Inflammatory macrophage treated with lipopolysaccharide for 1 hour (primary cell): ENCODE results near the gene CAMK2D.

Experiments used
- DNase-seq, 2 donors: peaks; one replicate each; pipeline ENCODE4 v3.0.0-alpha.2; 2020 to 2022

The CAMK2D gene

GRCh38 chr4:113762186-113763028, 869 bp upstream of the CAMK2D start:
- DNase-seq = peak; percentile 97 to 100

- peak; percentile 48 to 56 for DNase-seq
Observed at GRCh38 chr4:113760795-113761619, 531 bp downstream of the CAMK2D start.

GRCh38 chr4:113760094-113760794, 1.3 kb downstream of the CAMK2D start:
- DNase-seq = peak in 1 of 2 donors; percentile 21

DNA sequence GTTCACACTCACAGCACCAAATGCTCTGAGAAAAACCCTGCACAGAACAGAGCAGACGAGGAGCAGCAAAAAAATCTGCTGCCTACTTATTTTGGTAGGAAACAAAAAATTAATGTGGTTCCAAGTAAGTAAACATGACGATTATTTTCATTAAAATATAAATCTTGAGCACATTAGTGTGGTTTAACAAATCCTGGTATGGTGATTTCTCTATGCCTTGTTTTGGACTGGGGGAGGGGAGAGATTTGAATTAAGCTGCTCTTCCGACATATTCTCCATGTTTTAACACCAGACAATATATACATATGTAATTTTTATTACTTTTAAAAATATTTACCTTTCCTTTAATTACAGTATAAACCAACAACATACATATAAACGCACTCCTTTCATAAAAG, 1.8 kb downstream of the CAMK2D start:
- DNase-seq = no peak

- no peak for DNase-seq
Observed at GRCh38 chr4:113758372-113758771, 3.2 kb downstream of the CAMK2D start.

- no peak for DNase-seq
Observed at GRCh38 chr4:113757486-113757885, 4.1 kb downstream of the CAMK2D start.

- DNase-seq = peak in 1 of 2 donors; percentile 26
Observed at GRCh38 chr4:113756005-113756410, 5.5 kb downstream of the CAMK2D start.

GRCh38 chr4:113750734-113751133, 10.8 kb downstream of the CAMK2D start:
- no peak for DNase-seq

DNA sequence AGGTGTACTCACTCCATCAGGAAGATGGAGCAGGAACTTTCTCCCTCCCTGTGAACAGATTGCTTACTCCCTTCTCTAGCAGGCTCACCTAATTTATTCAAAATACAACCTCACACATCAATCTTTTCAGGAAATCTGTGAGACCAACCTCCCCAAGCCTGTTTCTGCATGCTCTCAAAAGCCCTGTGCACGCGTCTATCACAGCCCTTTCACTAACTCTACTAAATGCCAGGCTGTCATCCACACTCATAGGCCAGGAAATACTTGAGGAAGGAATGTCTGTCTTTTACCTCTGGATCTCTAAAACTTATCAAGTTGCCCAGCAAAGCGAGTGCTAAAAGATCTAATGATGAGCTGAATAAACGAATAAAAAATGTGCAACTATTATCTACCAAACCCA, 11.2 kb downstream of the CAMK2D start:
- DNase-seq = no peak

DNA sequence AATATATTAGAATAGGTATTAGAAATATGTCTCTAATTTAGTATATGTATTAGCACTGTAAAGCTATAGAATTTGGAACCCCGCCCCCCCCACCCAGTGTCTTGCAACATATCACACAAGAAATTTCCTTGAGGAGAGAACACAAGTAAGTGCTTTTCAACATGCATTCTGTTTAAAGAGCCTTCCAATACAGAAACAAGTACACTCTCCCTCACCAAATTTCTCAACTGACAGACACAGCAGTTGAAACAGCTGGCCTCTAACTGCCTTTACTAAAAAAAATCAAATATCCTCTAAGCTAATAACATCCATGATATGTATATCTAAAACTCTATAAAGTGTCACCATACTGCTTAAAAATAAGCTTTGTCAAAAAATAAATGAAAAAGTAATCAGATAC, 12.4 kb downstream of the CAMK2D start:
- no peak for DNase-seq

DNA sequence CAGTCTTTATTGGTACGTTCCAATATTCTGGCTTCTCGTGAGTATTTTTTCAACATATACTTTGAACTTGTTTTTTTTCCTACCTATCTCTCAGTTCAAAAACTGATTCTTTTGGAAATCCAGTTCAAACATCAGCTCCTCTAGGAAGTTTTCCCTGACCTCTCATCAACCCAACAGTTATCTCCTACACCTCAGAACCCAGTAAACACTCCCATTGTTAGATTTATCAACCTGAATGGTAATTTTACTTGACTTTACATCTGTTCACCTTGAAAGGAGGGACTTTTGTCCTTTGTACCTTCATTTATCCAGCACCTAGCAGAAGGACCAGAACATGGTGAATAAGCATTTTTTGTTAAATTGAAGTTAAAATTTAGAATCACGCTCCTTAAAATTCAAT, 13.6 kb downstream of the CAMK2D start:
- DNase-seq = no peak

DNA sequence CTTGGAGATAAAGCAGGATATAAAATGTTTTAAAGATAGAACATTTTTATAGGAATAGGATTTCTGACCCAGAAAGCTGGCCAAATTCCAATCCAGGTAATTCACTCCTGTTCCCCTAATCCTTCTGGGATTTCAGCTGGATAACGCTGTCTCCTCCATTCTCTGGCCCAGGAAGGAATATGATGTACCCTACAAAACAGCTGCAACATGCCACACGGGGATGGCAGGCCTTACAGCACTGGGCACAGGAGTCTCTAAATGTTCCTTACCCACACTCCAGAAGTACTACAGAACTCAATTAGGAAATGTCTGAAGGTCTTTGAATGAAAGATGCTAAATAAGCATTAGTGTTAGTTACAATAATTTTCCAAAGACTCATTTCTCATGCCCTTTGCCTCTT, 15.8 kb downstream of the CAMK2D start:
- DNase-seq = no peak

DNA sequence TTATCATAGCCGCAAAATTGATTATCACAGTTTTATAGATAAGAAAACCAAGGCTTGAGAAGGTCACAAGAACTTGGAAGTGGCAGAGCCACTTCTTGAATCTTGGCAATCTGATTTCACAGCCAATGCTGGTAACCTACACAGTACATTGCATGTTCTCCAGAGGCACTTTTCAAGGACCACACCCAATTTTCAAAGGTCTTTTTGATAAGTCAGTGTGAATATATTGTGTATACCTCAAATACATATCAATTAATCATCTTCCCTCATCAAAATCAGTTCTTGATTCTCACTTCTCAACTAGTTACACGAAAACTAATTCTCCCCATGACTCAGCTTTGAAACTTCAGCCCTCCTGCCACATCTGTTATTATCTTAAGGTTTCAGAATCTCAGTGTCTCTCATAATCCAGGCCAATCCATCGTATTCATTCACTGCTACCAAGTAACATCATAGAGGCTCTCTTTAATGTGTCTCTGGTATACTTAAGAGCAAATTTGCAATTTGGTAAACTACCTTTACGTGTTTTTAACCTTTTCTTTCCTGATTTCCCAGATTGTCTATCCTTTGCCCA, 16.8 kb downstream of the CAMK2D start:
- no peak for DNase-seq

GRCh38 chr4:113743690-113744089, 17.8 kb downstream of the CAMK2D start:
- DNase-seq = no peak

DNA sequence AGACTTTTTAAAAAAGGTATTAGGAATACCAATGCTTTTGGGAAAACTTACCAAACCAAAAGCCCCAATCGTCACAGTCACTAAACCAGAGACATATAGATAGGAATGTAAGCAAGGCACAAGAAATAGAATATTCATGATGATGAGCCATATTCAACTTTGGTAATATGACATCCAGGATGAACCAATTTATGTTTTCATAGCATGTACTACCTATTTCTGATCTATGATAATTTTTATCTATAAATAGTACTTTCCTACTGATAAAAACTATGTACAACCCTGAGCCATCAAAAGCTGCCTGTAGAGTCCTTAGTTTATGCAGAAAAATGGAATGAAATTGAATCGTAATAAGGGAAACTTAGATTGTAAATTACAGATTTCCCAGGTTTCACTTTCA, 18.9 kb downstream of the CAMK2D start:
- no peak for DNase-seq

- DNase-seq = no peak
Observed at GRCh38 chr4:113741956-113742355, 19.6 kb downstream of the CAMK2D start.

GRCh38 chr4:113740857-113741379, 20.6 kb downstream of the CAMK2D start:
- DNase-seq = no peak

DNA sequence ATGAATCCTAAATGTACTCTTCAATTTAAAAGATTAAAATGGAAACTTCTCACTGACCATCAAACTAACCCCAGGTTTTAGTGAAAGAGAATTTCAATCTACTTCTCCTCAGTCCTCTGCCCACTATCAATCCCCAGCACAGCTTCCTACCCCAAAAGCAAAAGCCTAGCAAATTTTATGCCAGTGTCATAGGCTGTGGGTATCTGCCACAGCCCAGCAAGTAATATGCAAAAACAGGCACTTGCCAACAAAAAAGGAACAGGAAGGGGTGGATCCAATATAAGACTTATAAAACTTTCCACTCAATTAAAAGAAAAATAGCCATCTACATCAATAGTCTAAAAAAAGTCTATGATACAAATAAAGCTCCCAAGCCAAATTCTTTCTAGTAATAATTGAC, 22.3 kb downstream of the CAMK2D start:
- peak in 1 of 2 donors; percentile 44 for DNase-seq

DNA sequence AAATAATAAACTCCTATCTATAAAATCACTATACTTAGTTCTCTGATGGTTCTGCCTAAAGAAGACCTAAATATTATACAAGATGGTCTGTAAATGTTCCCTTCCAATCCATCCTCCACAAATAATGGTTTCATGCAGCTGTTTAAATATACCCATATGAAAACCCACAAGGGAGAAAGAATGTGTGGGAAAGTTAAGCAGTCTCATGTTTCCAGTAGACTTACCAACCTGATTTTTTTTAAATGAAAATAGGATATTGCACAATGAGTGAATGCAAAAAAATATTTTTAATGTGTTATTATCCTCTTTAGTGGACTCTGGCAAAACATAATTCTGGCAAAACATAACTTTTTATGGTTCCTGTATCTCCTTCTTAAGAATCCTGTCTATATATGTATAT, 23.3 kb downstream of the CAMK2D start:
- DNase-seq = no peak

DNA sequence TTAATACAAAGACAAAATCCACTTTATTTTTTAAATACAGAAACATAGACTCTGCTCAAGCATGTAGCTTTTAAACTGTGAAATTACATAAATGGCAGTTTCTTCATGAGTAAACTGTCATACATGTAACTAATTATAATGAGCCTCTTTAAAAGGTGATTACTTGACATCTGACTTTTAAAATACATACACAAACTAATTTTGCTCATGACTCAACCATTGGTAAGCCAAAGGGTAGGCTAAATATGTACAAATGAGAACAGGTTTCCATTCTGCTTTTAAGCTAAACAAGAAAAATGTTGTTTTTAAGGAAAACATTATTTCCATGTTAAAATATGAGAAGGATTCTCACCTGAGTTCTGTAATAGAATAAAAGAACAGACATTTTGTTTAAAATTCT, 27.9 kb downstream of the CAMK2D start:
- no peak for DNase-seq

- no peak for DNase-seq
Observed at GRCh38 chr4:113732967-113733527, 28.5 kb downstream of the CAMK2D start.

DNA sequence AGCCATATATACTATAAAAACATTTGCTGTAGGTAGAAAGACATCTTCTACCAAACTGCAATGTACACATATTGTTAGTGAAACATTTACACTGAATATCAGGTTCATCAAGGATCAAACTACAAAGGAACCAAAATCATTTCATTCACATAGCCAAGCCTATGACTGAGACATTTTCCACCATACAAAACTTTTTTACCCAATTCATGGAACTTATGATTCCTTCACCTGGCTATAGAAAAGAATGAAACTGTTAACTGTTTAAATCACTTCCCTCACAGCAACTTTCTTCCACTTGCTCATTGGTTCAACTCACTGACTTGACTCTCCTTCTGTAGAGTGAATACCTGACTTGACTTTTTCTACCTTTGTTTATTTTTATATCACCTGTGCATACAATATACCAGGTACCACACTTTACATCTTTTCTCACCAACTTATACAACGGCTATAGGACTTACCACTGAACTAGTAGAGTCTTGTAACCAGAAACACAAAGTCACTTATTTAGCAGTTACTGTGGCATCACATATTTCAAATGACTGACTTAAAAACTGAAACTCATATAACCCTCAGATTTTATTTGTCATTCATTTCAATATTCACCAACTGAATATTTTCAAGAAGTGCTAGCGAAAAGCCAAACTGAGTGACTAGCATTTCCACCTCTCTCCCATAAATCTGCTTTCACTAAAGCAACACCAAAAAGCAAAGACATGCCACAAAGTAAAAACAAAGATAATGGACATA, 30.9 kb downstream of the CAMK2D start:
- DNase-seq = no peak
